Prostate gland (tissue), 2 donors: Measurements from ENCODE around the gene GPER1.

Experiments
- CTCF ChIP-seq, 4 experiments: fragments of 200-600 bp in 2 of 4; fragments of 450-650 bp in 2 of 4; sonication (generic) in 2 of 4; IDR thresholded peaks; 1 replicate in 3 of 4; 2 replicates in 1 of 4; pipeline ENCODE4 v1.5.1; 2016 to 2019; ENCODE audit warnings: antibody characterized with exemption in 4 of 4, mild to moderate bottlenecking in 2 of 4, moderate library complexity in 2 of 4
- POLR2A ChIP-seq: fragments of 450-650 bp; IDR thresholded peaks from one replicate; pipeline ENCODE4 v1.6.1; 2016; ENCODE audit warnings: antibody characterized with exemption, mild to moderate bottlenecking

DNA sequence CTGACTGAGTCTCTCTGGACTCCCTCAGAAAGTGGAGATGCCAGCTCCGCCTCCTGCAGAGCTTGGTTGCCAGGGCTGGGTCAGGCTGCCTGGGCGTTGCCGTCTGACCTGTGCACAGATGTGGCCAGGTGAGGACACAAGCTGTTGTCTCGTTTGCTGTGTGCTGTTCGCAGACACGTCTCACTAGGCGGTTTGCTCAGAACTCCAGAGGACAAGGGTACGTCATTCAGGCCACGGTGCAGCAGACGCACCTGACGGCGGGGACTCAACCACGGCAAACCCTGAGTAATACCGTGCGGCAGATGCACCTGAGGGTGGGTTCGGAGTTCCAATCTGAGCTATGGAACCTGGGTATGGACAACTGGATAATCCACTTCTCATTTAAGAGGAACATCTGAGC is 11.7 kb downstream of the GPER1 start:
- no peak for TF ChIP-seq CTCF (IDR thresholded peaks at IDR 0.05)
- no peak for TF ChIP-seq POLR2A
